Measurements from ENCODE around the gene UBASH3B. TPM values are rescaled to one million over a fixed set of nuclear protein-coding genes. Genes with fewer than 3 reads are reported as not detected.

Gene UBASH3B
- total RNA-seq, 2 experiments from 2014 or later: 24.5 to 28.6 TPM

DNA sequence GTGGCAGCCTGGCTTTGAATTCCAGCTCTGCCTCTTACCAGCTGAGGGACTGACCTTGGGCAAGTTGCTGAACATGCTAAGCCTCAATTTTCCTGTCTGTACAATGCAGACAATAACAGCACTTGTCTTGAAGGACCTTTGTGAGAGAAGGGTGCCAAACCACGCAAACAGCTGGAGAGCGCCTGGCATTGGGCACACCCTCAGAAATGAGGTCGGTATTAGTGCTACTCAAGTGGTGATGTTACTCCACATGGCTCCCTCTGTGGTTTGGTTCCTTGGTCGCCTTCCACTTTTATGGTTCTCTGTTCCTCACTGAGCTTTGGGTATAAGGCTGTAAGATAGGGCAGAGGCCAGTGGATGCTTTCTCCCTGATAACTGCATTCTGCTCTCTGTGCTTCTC is 8.2 kb downstream of the UBASH3B start:
- peaks cover 86% of the 10 kb centered on the region for H3K4me1 Mint-ChIP-seq (ENCODE audit: low read depth)
- Histone ChIP-seq H3K4me3 (ENCODE audit: low read length) (no peak overlapping the region), H3K9me3 (ENCODE audit: control insufficient read depth in 1 of 2, insufficient read depth in 1 of 2, low read length in 2 of 2) (no peaks in the 10 kb centered on the region), H3K27ac (ENCODE audit: low read depth in 1 of 2, low read length in 2 of 2) (peak overlapping the region in 1 of 2 donors; percentile 11), H3K4me1 (ENCODE audit: insufficient read depth, low read length) (peaks cover 92% of the 10 kb centered on the region), H3K36me3 (ENCODE audit: insufficient read depth, low read length) (peaks cover 5% of the 10 kb centered on the region), H3K27me3 (ENCODE audit: control insufficient read depth in 1 of 2, insufficient read depth in 2 of 2, low read length in 2 of 2) (no peaks in the 10 kb centered on the region)
- TF ChIP-seq, protein P1, sequence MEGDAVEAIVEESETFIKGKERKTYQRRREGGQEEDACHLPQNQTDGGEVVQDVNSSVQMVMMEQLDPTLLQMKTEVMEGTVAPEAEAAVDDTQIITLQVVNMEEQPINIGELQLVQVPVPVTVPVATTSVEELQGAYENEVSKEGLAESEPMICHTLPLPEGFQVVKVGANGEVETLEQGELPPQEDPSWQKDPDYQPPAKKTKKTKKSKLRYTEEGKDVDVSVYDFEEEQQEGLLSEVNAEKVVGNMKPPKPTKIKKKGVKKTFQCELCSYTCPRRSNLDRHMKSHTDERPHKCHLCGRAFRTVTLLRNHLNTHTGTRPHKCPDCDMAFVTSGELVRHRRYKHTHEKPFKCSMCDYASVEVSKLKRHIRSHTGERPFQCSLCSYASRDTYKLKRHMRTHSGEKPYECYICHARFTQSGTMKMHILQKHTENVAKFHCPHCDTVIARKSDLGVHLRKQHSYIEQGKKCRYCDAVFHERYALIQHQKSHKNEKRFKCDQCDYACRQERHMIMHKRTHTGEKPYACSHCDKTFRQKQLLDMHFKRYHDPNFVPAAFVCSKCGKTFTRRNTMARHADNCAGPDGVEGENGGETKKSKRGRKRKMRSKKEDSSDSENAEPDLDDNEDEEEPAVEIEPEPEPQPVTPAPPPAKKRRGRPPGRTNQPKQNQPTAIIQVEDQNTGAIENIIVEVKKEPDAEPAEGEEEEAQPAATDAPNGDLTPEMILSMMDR (IDR thresholded peaks at IDR 0.05): no peak
- no peak overlapping the region for H3K4me3 Mint-ChIP-seq
- peak overlapping the region; percentile 25 for H3K27ac Mint-ChIP-seq
- ChIA-PET CTCF (interaction anchor here (0.7 to 1.4 kb wide), 4 partner anchors 16 to 133 kb away, joined by 3 read pairs; no protein-coding TSS in a partner anchor), POLR2A (interaction anchor here (0.9 to 3.6 kb wide), 4 partner anchors 11 to 34 kb away, joined by 4 to 18 read pairs (median 9); no protein-coding TSS in a partner anchor)
- no peaks in the 10 kb centered on the region for H3K27me3 Mint-ChIP-seq
- H3K9me3 Mint-ChIP-seq: no peaks in the 10 kb centered on the region
- ATAC-seq (ENCODE audit: poor library complexity) (no peak), DNase-seq (no peak)
- peaks cover 4% of the 10 kb centered on the region for H3K36me3 Mint-ChIP-seq (ENCODE audit: low read depth)
- intact Hi-C loops (cut with DNase I, micrococcal nuclease): no loop called here

DNA sequence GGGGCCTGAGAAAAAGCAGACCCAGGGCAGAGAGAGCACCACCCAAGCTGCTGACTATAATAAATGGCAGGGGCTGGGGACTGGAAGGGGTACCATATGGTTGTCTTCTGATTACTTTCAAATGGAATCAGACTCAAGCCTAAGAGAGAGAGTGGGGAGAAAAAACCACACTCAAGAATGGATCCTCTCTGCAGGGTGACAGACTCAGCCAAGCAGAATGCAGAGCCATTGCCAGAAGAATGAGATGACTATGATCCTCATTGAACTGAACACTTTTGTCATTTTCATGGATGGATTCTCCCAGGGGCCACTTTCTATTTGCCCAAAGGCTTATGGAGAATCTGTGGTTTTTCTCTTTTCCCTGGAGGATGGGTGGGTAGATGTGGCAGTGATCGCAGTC is 8.7 kb downstream of the UBASH3B start:
- Histone ChIP-seq H3K4me1 (ENCODE audit: insufficient read depth, low read length) (peaks cover 92% of the 10 kb centered on the region), H3K27me3 (ENCODE audit: control insufficient read depth in 1 of 2, insufficient read depth in 2 of 2, low read length in 2 of 2) (no peaks in the 10 kb centered on the region), H3K9me3 (ENCODE audit: control insufficient read depth in 1 of 2, insufficient read depth in 1 of 2, low read length in 2 of 2) (no peaks in the 10 kb centered on the region), H3K4me3 (ENCODE audit: low read length) (no peak overlapping the region), H3K36me3 (ENCODE audit: insufficient read depth, low read length) (peaks cover 5% of the 10 kb centered on the region), H3K27ac (ENCODE audit: low read depth in 1 of 2, low read length in 2 of 2) (peak overlapping the region in 1 of 2 donors; percentile 11)
- Mint-ChIP-seq H3K36me3 (ENCODE audit: low read depth) (peaks cover 4% of the 10 kb centered on the region), H3K4me1 (ENCODE audit: low read depth) (peaks cover 86% of the 10 kb centered on the region), H3K9me3 (no peaks in the 10 kb centered on the region), H3K27ac (peak overlapping the region; percentile 25), H3K4me3 (no peak overlapping the region), H3K27me3 (no peaks in the 10 kb centered on the region)
- ATAC-seq (ENCODE audit: poor library complexity): no peak
- ChIA-PET CTCF (interaction anchor here (1.1 to 1.4 kb wide), 2 partner anchors 35 to 84 kb away, joined by 3 read pairs; no protein-coding TSS in a partner anchor), POLR2A (interaction anchor here (0.9 to 3.6 kb wide), 3 partner anchors 10 to 33 kb away, joined by 4 to 18 read pairs (median 12); no protein-coding TSS in a partner anchor)
- intact Hi-C loops (cut with DNase I, micrococcal nuclease): no loop called here
- TF ChIP-seq, protein P1 (IDR thresholded peaks at IDR 0.05): no peak
- no peak for DNase-seq

DNA sequence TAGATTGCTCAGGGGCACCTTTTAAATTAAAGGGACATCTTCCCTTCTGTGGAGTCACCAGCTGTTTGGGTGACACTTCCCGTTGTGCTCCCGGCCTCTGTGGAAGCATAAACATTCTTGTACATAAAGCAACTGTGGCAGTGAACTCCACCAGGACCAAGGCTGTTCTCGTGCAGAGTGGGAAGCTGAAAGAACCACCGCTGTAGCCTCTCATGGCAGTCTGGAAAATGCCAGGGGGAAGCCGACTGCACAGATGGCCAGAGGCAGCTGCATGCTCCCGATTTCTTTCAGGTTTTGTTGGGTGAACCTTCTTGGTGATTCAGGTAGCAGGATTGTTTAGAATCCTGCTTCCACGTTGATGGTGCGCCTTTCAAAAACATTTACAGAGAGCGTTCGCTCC is 10.3 kb downstream of the UBASH3B start:
- ATAC-seq (ENCODE audit: poor library complexity): no peak
- POLR2A ChIA-PET: interaction anchor here (1.4 to 5.4 kb wide), 5 partner anchors 9 to 25 kb away, joined by 4 to 44 read pairs (median 11); partner anchors contain the start of gene UBASH3B
- peaks cover 4% of the 10 kb centered on the region for H3K36me3 Mint-ChIP-seq (ENCODE audit: low read depth)
- peak overlapping the region; percentile 73 for H3K27ac Mint-ChIP-seq
- no peaks in the 10 kb centered on the region for H3K27me3 Mint-ChIP-seq
- H3K4me1 Mint-ChIP-seq (ENCODE audit: low read depth): peaks cover 82% of the 10 kb centered on the region
- DNase-seq: no peak
- H3K4me3 Mint-ChIP-seq: no peak overlapping the region
- TF ChIP-seq, protein P1 (IDR thresholded peaks at IDR 0.05): no peak
- no peak overlapping the region for H3K27ac ChIP-seq (ENCODE audit: low read depth in 1 of 2, low read length in 2 of 2)
- no peaks in the 10 kb centered on the region for H3K9me3 ChIP-seq (ENCODE audit: control insufficient read depth in 1 of 2, insufficient read depth in 1 of 2, low read length in 2 of 2)
- CTCF ChIA-PET: interaction anchor here (2.5 kb wide), 1 partner anchor 9 kb away, joined by 12 read pairs; no protein-coding TSS in a partner anchor
- peaks cover 92% of the 10 kb centered on the region for H3K4me1 ChIP-seq (ENCODE audit: insufficient read depth, low read length)
- no peaks in the 10 kb centered on the region for H3K27me3 ChIP-seq (ENCODE audit: control insufficient read depth in 1 of 2, insufficient read depth in 2 of 2, low read length in 2 of 2)
- intact Hi-C loops (cut with DNase I, micrococcal nuclease): no loop called here
- H3K9me3 Mint-ChIP-seq: no peaks in the 10 kb centered on the region
- H3K4me3 ChIP-seq (ENCODE audit: low read length): no peak overlapping the region
- peaks cover 5% of the 10 kb centered on the region for H3K36me3 ChIP-seq (ENCODE audit: insufficient read depth, low read length)

Data from CD4-positive, alpha-beta T cell (primary cell).